Naive B cell (primary cell): ENCODE data around the gene ZNF738. TPM values are rescaled to one million over a fixed set of nuclear protein-coding genes. Genes with fewer than 3 reads are reported as not detected.

Experiments used
- polyA plus RNA-seq, 6 donors: library from polyadenylated mRNA; unstranded; fragments of 300-500 nt; fragmentation: Illumina TruSeq; gene quantifications; one replicate each; pipeline ENCODE4 v1.2.3, GENCODE V29; 2021; ENCODE audit warnings: low read depth in 6 of 6

The ZNF738 gene
- polyA plus RNA-seq, 6 donors from 2014 or later = 6.1 to 10.0 (median 7.2) TPM

Other genes with a start within 250 kb of the ZNF738 start
- 10 to 100 TPM; 11.5 to 28.8 (median 17.8) TPM for gene ZNF431, start 217.0 kb upstream of the ZNF738 start, polyA plus RNA-seq
- 10 to 100 TPM in 5 of 6 donors, 1 to 10 TPM in 1; 2.2 to 25.8 (median 15.0) TPM for gene ZNF708, start 29.6 kb upstream of the ZNF738 start, polyA plus RNA-seq
- gene ZNF493, start 38.1 kb downstream of the ZNF738 start, polyA plus RNA-seq = 10 to 100 TPM; 18.9 to 34.1 (median 30.4) TPM
- gene ZNF429, start 146.6 kb downstream of the ZNF738 start, polyA plus RNA-seq = 10 to 100 TPM; 21.3 to 31.8 (median 25.9) TPM